Cardiac muscle cell (in vitro differentiated cells and primary cell): Measurements from ENCODE around the gene ADAMTS14. TPM values are rescaled to one million over a fixed set of nuclear protein-coding genes. Genes with fewer than 3 reads are reported as not detected.

Source experiments
- DNase-seq, 2 donors: peaks; one replicate each; pipeline versions ENCODE4 v3.0.0 to v3.0.0-alpha.2; 2010 to 2017; ENCODE audit warnings: low read depth in 1 of 2, low spot score in 1 of 2
- H3K27ac ChIP-seq: fragments of 200-600 bp; sonication (generic); 2 replicates; pipeline ENCODE4 v1.5.1; 2016
- H3K27me3 ChIP-seq: fragments of 200-600 bp; sonication (generic); 2 replicates; pipeline ENCODE4 v1.6.0; 2016; ENCODE audit warnings: control low read depth
- H3K36me3 ChIP-seq: fragments of 200-600 bp; sonication (generic); 2 replicates; pipeline ENCODE4 v1.5.1; 2016; ENCODE audit warnings: control low read depth
- H3K4me1 ChIP-seq: fragments of 200-600 bp; sonication (generic); 2 replicates; pipeline ENCODE4 v1.8.1; 2017; ENCODE audit warnings: low read depth, mild to moderate bottlenecking, mixed run types
- H3K4me3 ChIP-seq: fragments of 200-600 bp; sonication (generic); 2 replicates; pipeline ENCODE4 v1.5.1; 2016; ENCODE audit warnings: mild to moderate bottlenecking
- H3K9me3 ChIP-seq: fragments of 200-600 bp; sonication (generic); 2 replicates; pipeline ENCODE4 v1.5.1; 2017; ENCODE audit warnings: low read depth, mild to moderate bottlenecking, control low read depth
- CTCF ChIP-seq: IDR thresholded peaks from 2 replicates; pipeline ENCODE4 v1.5.1; 2012; ENCODE audit warnings: low read depth, mild to moderate bottlenecking, low read length
- polyA plus RNA-seq: library from polyadenylated mRNA; unstranded; fragments of >200 nt; fragmentation: Nextera tagmentation; extraction: Ambion mirVana; gene quantifications from 2 replicates; pipeline ENCODE4 v1.2.1, GENCODE V29; 2016
- total RNA-seq: library from RNA; depleted of rRNA; stranded (reverse); fragments of >200 nt; gene quantifications from 2 replicates; pipeline ENCODE4 v1.2.3, GENCODE V29; 2016

The ADAMTS14 gene
- total and polyA plus RNA-seq, 2 experiments from 2014 or later: 1.2 to 1.9 TPM

GRCh38 chr10:70810967-70811366, 138.7 kb downstream of the ADAMTS14 start:
- H3K4me3 ChIP-seq: no peak overlapping the region
- DNase-seq: no peak
- H3K9me3 ChIP-seq: no peaks in the 10 kb centered on the region
- no peaks in the 10 kb centered on the region for H3K4me1 ChIP-seq
- no peaks in the 10 kb centered on the region for H3K27me3 ChIP-seq
- no peak for TF ChIP-seq CTCF
- no peaks in the 10 kb centered on the region for H3K36me3 ChIP-seq
- no peak overlapping the region for H3K27ac ChIP-seq

GRCh38 chr10:70811881-70812280, 139.6 kb downstream of the ADAMTS14 start:
- Histone ChIP-seq H3K4me3 (no peak overlapping the region), H3K9me3 (no peaks in the 10 kb centered on the region), H3K27ac (no peak overlapping the region), H3K27me3 (no peaks in the 10 kb centered on the region), H3K36me3 (no peaks in the 10 kb centered on the region), H3K4me1 (peaks cover 2% of the 10 kb centered on the region)
- no peak for DNase-seq
- TF ChIP-seq CTCF: no peak

Other genes starting within 250 kb of the ADAMTS14 start
- gene NODAL, start 230.8 kb upstream of the ADAMTS14 start, total RNA-seq: 0.15 and 0.25 TPM in 2 replicates
- gene NODAL, start 230.8 kb upstream of the ADAMTS14 start, polyA plus RNA-seq: 0.07 and 0.64 TPM in 2 replicates
- gene PALD1, start 193.7 kb upstream of the ADAMTS14 start, total RNA-seq: 11.1 and 19.1 TPM in 2 replicates
- 5.7 and 14.3 TPM in 2 replicates for gene PALD1, start 193.7 kb upstream of the ADAMTS14 start, polyA plus RNA-seq
- gene PRF1, start 69.8 kb upstream of the ADAMTS14 start, total RNA-seq: 0.07 TPM in 1 of 2 replicates, not detected in the other
- 0.84 TPM in 1 of 2 replicates, not detected in the other for gene PRF1, start 69.8 kb upstream of the ADAMTS14 start, polyA plus RNA-seq
- gene TBATA, start 112.9 kb downstream of the ADAMTS14 start, total RNA-seq: not detected in 2 replicates
- gene TBATA, start 112.9 kb downstream of the ADAMTS14 start, polyA plus RNA-seq: not detected in 2 replicates
- gene SGPL1, start 143.4 kb downstream of the ADAMTS14 start, total RNA-seq: 37.7 and 51.9 TPM in 2 replicates
- 32.3 and 42.9 TPM in 2 replicates for gene SGPL1, start 143.4 kb downstream of the ADAMTS14 start, polyA plus RNA-seq
- 145 and 174 TPM in 2 replicates for gene PCBD1, start 216.1 kb downstream of the ADAMTS14 start, total RNA-seq
- 222 and 264 TPM in 2 replicates for gene PCBD1, start 216.1 kb downstream of the ADAMTS14 start, polyA plus RNA-seq